Measurements from ENCODE around the gene ELMO1.

ELMO1 gene

GRCh38 chr7:37096341-37096740 lies 352.3 kb downstream of the ELMO1 start:
- no peak for DNase-seq (ENCODE audit: low read depth)

- no peak for DNase-seq (ENCODE audit: low read depth)
Observed at GRCh38 chr7:37095122-37095521, 353.5 kb downstream of the ELMO1 start.

- DNase-seq (ENCODE audit: low read depth), result no peak
Observed at GRCh38 chr7:37093257-37093656, 355.4 kb downstream of the ELMO1 start.

GRCh38 chr7:37092548-37092947 lies 356.1 kb downstream of the ELMO1 start:
- DNase-seq (ENCODE audit: low read depth), result no peak

GRCh38 chr7:37089972-37090371 lies 358.7 kb downstream of the ELMO1 start:
- DNase-seq (ENCODE audit: low read depth), result no peak

- no peak for DNase-seq (ENCODE audit: low read depth)
Observed at GRCh38 chr7:37085600-37085999, 363.1 kb downstream of the ELMO1 start.

GRCh38 chr7:37084303-37084702 lies 364.4 kb downstream of the ELMO1 start:
- no peak for DNase-seq (ENCODE audit: low read depth)

- DNase-seq (ENCODE audit: low read depth), result no peak
Observed at GRCh38 chr7:37083311-37084096, 365.2 kb downstream of the ELMO1 start.

GRCh38 chr7:37081436-37081835 lies 367.2 kb downstream of the ELMO1 start:
- peak; percentile 6 for DNase-seq (ENCODE audit: low read depth)

- no peak for DNase-seq (ENCODE audit: low read depth)
Observed at GRCh38 chr7:37079420-37079819, 369.2 kb downstream of the ELMO1 start.

- no peak for DNase-seq (ENCODE audit: low read depth)
Observed at GRCh38 chr7:37076668-37077067, 372.0 kb downstream of the ELMO1 start.

- DNase-seq (ENCODE audit: low read depth), result no peak
Observed at GRCh38 chr7:37074370-37074769, 374.3 kb downstream of the ELMO1 start.

GRCh38 chr7:37071124-37071523 lies 377.5 kb downstream of the ELMO1 start:
- no peak for DNase-seq (ENCODE audit: low read depth)

GRCh38 chr7:37070471-37070870 lies 378.2 kb downstream of the ELMO1 start:
- no peak for DNase-seq (ENCODE audit: low read depth)

GRCh38 chr7:37070031-37070430 lies 378.6 kb downstream of the ELMO1 start:
- DNase-seq (ENCODE audit: low read depth), result no peak

- DNase-seq (ENCODE audit: low read depth), result no peak
Observed at GRCh38 chr7:37069336-37069735, 379.3 kb downstream of the ELMO1 start.

- DNase-seq (ENCODE audit: low read depth), result no peak
Observed at GRCh38 chr7:37068902-37069301, 379.8 kb downstream of the ELMO1 start.

GRCh38 chr7:37068038-37068437 lies 380.6 kb downstream of the ELMO1 start:
- no peak for DNase-seq (ENCODE audit: low read depth)

- DNase-seq (ENCODE audit: low read depth), result peak; percentile 4
Observed at GRCh38 chr7:37065779-37066271, 382.8 kb downstream of the ELMO1 start.

- no peak for DNase-seq (ENCODE audit: low read depth)
Observed at GRCh38 chr7:37062560-37062859, 386.2 kb downstream of the ELMO1 start.

GRCh38 chr7:37061849-37062559 lies 386.7 kb downstream of the ELMO1 start:
- no peak for DNase-seq (ENCODE audit: low read depth)

GRCh38 chr7:37056234-37056912 lies 392.3 kb downstream of the ELMO1 start:
- DNase-seq (ENCODE audit: low read depth), result no peak

- DNase-seq (ENCODE audit: low read depth), result no peak
Observed at GRCh38 chr7:37054624-37055241, 393.9 kb downstream of the ELMO1 start.
